Esophagus squamous epithelium (tissue), 5 donors: Measurements from ENCODE around the gene HSD3B1. TPM values are rescaled to one million over a fixed set of nuclear protein-coding genes. Genes with fewer than 3 reads are reported as not detected.
A peak's percentile ranks its signal among the peaks of the same experiment; 100 is the strongest.

Experiments
- DNase-seq: peaks from one replicate; lab custom pipeline; 2025; lab: John Stamatoyannopoulos, UW
- H3K27ac ChIP-seq, 4 donors: fragments of 200-600 bp; sonication (generic); one replicate each; pipeline ENCODE4 v1.5.1; 2016 to 2019; ENCODE audit warnings: mild to moderate bottlenecking in 1 of 4
- H3K27me3 ChIP-seq, 4 donors: fragments of 200-600 bp; sonication (generic); 1 replicate in 3 of 4; 2 replicates in 1 of 4; pipeline versions ENCODE4 v1.5.1 to v1.6.0; 2017 to 2021; ENCODE audit warnings: antibody characterized with exemption in 1 of 4
- H3K36me3 ChIP-seq, 3 donors: fragments of 200-600 bp; sonication (generic); one replicate each; pipeline ENCODE4 v1.5.1; 2016 to 2019
- H3K4me1 ChIP-seq, 3 donors: fragments of 200-600 bp; sonication (generic); one replicate each; pipeline ENCODE4 v1.5.1; 2017 to 2019
- H3K4me3 ChIP-seq, 4 donors: fragments of 200-600 bp; sonication (generic); 1 replicate in 3 of 4; 2 replicates in 1 of 4; pipeline ENCODE4 v1.5.1; 2016 to 2019; ENCODE audit warnings: mild to moderate bottlenecking in 2 of 4, moderate library complexity in 1 of 4
- H3K9me3 ChIP-seq, 3 donors: fragments of 200-600 bp; sonication (generic); one replicate each; pipeline ENCODE4 v1.5.1; 2016 to 2019
- CTCF ChIP-seq, 6 experiments: fragments of 450-650 bp in 4 of 6; fragments of 200-600 bp in 2 of 6; sonication (generic) in 2 of 6; IDR thresholded peaks; one replicate each; pipeline ENCODE4 v1.5.1; 2016 to 2019; ENCODE audit warnings: antibody characterized with exemption in 6 of 6, mild to moderate bottlenecking in 4 of 6, moderate library complexity in 4 of 6
- POLR2A ChIP-seq, 4 donors: fragments of 450-650 bp; IDR thresholded peaks; one replicate each; pipeline ENCODE4 v1.6.1; 2017; ENCODE audit warnings: antibody characterized with exemption in 4 of 4, mild to moderate bottlenecking in 4 of 4, moderate library complexity in 3 of 4
- WGBS, 2 donors: methylation state at CpG; one replicate each; pipeline ENCODE4 v1.1.5; 2018; 5-methylcytosine and 5-hydroxymethylcytosine counted together
- intact Hi-C: fragments of 100-400 bp; cut with DNase I; formaldehyde crosslinking; loops from one replicate; pipeline ENCODE4 v1.15.0; 2022
- total RNA-seq, 4 donors: library from RNA; depleted of rRNA; stranded (reverse); fragments of >200 nt; gene quantifications; one replicate each; pipeline ENCODE4 v1.1.0, GENCODE V29; 2016
- donor health status: DM: yes; HTN: yes; CAD: no.

Gene HSD3B1
- total RNA-seq, 4 donors from 2014 or later, result not detected

- 53 to 69% methylated on average over 2 of the region's 2 CpGs for WGBS, 2 donors
- no peak for DNase-seq
- H3K4me3 ChIP-seq, result no peak overlapping the region
- no peaks in the 10 kb centered on the region for H3K9me3 ChIP-seq
- intact Hi-C loops, result no loop called here
- H3K27me3 ChIP-seq, result no peaks in the 10 kb centered on the region
- TF ChIP-seq POLR2A (IDR thresholded peaks at IDR 0.05) (no peak), CTCF (IDR thresholded peaks at IDR 0.05) (no peak)
- no peaks in the 10 kb centered on the region for H3K36me3 ChIP-seq
- no peak overlapping the region for H3K27ac ChIP-seq
- H3K4me1 ChIP-seq, result no peaks in the 10 kb centered on the region
These were observed 35.5 kb downstream of the HSD3B1 start for GRCh38 chr1:119542492-119542946.

- 65 to 73% methylated on average over 3 of the region's 3 CpGs for WGBS, 2 donors
- Histone ChIP-seq H3K27me3 (no peaks in the 10 kb centered on the region), H3K4me1 (no peaks in the 10 kb centered on the region), H3K4me3 (no peak overlapping the region), H3K27ac (no peak overlapping the region), H3K9me3 (no peaks in the 10 kb centered on the region), H3K36me3 (no peaks in the 10 kb centered on the region)
- no peak for DNase-seq
- TF ChIP-seq POLR2A (IDR thresholded peaks at IDR 0.05) (no peak), CTCF (IDR thresholded peaks at IDR 0.05) (peak in 3 of 6 experiments; percentile 13 to 44 (median 19))
- intact Hi-C loops, result no loop called here
These were observed 37.3 kb downstream of the HSD3B1 start for GRCh38 chr1:119544165-119544762.

DNA sequence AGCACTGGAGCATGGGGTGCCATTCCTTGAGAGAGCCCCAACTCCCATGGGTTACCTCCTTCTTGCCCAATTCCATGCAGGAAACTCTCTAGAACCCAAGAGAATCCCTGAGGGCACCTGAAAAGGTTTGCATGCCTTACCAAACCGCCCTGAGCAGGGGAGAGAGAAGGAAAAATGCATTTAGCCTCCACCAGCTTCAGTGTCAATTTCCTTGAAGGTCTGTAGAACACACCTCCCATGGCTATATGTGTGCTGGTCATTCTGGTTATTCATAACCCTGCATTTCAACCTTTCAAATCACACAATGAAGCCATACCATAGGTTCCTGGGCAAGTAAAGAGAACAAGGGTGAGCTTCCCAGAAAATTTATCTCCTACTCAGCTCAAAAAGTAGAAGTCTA, 39.6 kb downstream of the HSD3B1 start:
- Histone ChIP-seq H3K36me3 (no peaks in the 10 kb centered on the region), H3K4me3 (no peak overlapping the region), H3K4me1 (no peaks in the 10 kb centered on the region), H3K27me3 (no peaks in the 10 kb centered on the region), H3K27ac (no peak overlapping the region), H3K9me3 (no peaks in the 10 kb centered on the region)
- TF ChIP-seq CTCF (IDR thresholded peaks at IDR 0.05), result no peak
- TF ChIP-seq POLR2A (IDR thresholded peaks at IDR 0.05), result no peak
- intact Hi-C loops, result no loop called here
- WGBS, 2 donors, result 63 to 82% methylated on average over 1 of the region's 1 CpG
- DNase-seq, result no peak

DNA sequence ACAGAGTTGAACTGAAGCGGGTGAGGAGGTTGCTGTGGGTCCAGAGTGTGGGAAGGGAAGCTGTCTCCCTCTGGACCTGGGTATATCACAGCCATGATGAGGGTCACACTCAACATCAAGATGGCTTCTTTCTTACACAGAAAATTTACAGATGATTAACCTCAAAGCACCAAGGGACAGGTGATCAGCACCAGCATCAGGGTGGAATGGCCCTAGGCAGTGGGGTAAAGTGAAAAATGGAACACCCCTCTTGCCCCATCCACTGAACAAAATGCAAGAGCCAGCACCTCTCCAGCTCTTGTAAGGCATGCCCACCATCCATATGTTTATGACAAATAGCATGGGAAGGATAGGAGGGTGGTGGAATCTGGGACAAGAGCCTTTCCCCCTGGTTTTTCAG, 40.3 kb downstream of the HSD3B1 start:
- Histone ChIP-seq H3K27me3 (no peaks in the 10 kb centered on the region), H3K27ac (no peak overlapping the region), H3K9me3 (no peaks in the 10 kb centered on the region), H3K36me3 (no peaks in the 10 kb centered on the region), H3K4me1 (no peaks in the 10 kb centered on the region), H3K4me3 (no peak overlapping the region)
- intact Hi-C loops, result no loop called here
- WGBS, 2 donors, result 50 to 92% methylated on average over 1 of the region's 1 CpG
- TF ChIP-seq POLR2A (IDR thresholded peaks at IDR 0.05) (no peak), CTCF (IDR thresholded peaks at IDR 0.05) (no peak)
- no peak for DNase-seq

GRCh38 chr1:119547805-119548204, 40.8 kb downstream of the HSD3B1 start:
- TF ChIP-seq POLR2A (IDR thresholded peaks at IDR 0.05), result no peak
- TF ChIP-seq CTCF (IDR thresholded peaks at IDR 0.05), result no peak
- intact Hi-C loops, result no loop called here

More at GRCh38 chr1:119547805-119548204, 40.8 kb downstream of the HSD3B1 start:
- H3K27me3 ChIP-seq, result no peaks in the 10 kb centered on the region
- H3K9me3 ChIP-seq, result no peaks in the 10 kb centered on the region
- no peaks in the 10 kb centered on the region for H3K4me1 ChIP-seq
- no peak overlapping the region for H3K27ac ChIP-seq
- no peaks in the 10 kb centered on the region for H3K36me3 ChIP-seq
- WGBS, 2 donors, result 77 to 92% methylated on average over 2 to 4 of the region's 7 CpGs
- DNase-seq, result no peak
- H3K4me3 ChIP-seq, result no peak overlapping the region
